K562 (cell line): Measurements from ENCODE around the gene DDR2. TPM values are rescaled to one million over a fixed set of nuclear protein-coding genes. Genes with fewer than 3 reads are reported as not detected.

ENCODE experiments used
- ATAC-seq: fragments of 200-7000 bp; cut with Tn5 transposase; 3 replicates; pipeline ENCODE4 v1.9.1; 2020; ENCODE audit warnings: moderate library complexity
- BruUV-seq: library from RNA; stranded (reverse); fragments of 400-500 nt; replicated peaks from 2 replicates; lab custom pipeline; 2021; lab: Mats Ljungman, UMichigan
- CTCF ChIA-PET: fragments of 300-600 bp; formaldehyde crosslinking; extraction: SDS; loops from one replicate; lab custom pipeline; 2021; ENCODE audit warnings: low intra/inter-chr PET ratio; lab: Yijun Ruan, JAX
- POLR2A ChIA-PET: fragments of 300-600, 350-650 bp; sonication (Branson Sonifier 250); formaldehyde crosslinking; extraction: SDS; loops from one replicate; lab custom pipeline; 2021; ENCODE audit warnings: antibody characterized with exemption, inconsistent platforms; lab: Yijun Ruan, JAX
- DNase-seq, 4 experiments: peaks; one replicate each; pipeline versions ENCODE4 v3.0.0 to v3.0.0-alpha.2; 2011 to 2018; ENCODE audit warnings: low spot score in 3 of 4, mixed read lengths in 3 of 4; ENCODE audit errors: extremely low read depth in 1 of 4
- FAIRE-seq: peaks from 2 replicates; lab custom pipeline; 2011; peaks lifted over from hg19 to GRCh38; lab: Jason Lieb, UNC
- H2AFZ ChIP-seq: 2 replicates; pipeline ENCODE4 v1.6.0; 2011; ENCODE audit warnings: low read depth, low read length, control low read depth, inconsistent platforms
- H3K27ac ChIP-seq: fragments of 200-600 bp; 3 replicates; pipeline ENCODE4 v1.8.0; 2011; ENCODE audit warnings: low read depth, mild to moderate bottlenecking, control low read depth, inconsistent platforms, low read length, moderate library complexity, mixed read lengths; ENCODE audit errors: extremely low read depth
- H3K27me3 ChIP-seq, 2 experiments: fragments of 300-600 bp in 1 of 2; 2 replicates in 1 of 2; 3 replicates in 1 of 2; pipeline versions ENCODE4 v1.6.0 to v1.8.0; 2011; ENCODE audit warnings: inconsistent platforms in 2 of 2, low read length in 2 of 2, mild to moderate bottlenecking in 1 of 2, mixed read lengths in 1 of 2, moderate library complexity in 1 of 2; ENCODE audit not compliant: control insufficient read depth in 2 of 2, insufficient read depth in 2 of 2
- H3K36me3 ChIP-seq: fragments of 300-600 bp; 3 replicates; pipeline ENCODE4 v1.8.0; 2011; ENCODE audit warnings: mild to moderate bottlenecking, low read length, inconsistent platforms; ENCODE audit not compliant: control insufficient read depth, insufficient read depth
- H3K4me1 ChIP-seq, 2 experiments: fragments of 200-600 bp in 1 of 2; replicated peaks in 1 of 2; 2 replicates in 1 of 2; 3 replicates in 1 of 2; pipeline versions ENCODE4 v1.5.1 to v1.8.0; 2011; ENCODE audit warnings: inconsistent platforms in 2 of 2, low read length in 2 of 2, mild to moderate bottlenecking in 1 of 2, mixed read lengths in 1 of 2, moderate library complexity in 1 of 2; ENCODE audit not compliant: control insufficient read depth in 2 of 2, insufficient read depth in 2 of 2
- H3K4me2 ChIP-seq: 2 replicates; pipeline ENCODE4 v1.6.1; 2011; ENCODE audit warnings: low read length, control low read depth, inconsistent platforms, mixed read lengths; ENCODE audit not compliant: insufficient read depth
- H3K4me3 ChIP-seq: fragments of 200-600 bp; sonication (generic), shearing (Covaris generic); 2 replicates; pipeline ENCODE4 v1.5.1; 2016; ENCODE audit warnings: control low read depth, inconsistent platforms
- H3K79me2 ChIP-seq: fragments of 200-600 bp; 3 replicates; pipeline ENCODE4 v1.8.0; 2011; ENCODE audit warnings: low read length, inconsistent platforms; ENCODE audit not compliant: control insufficient read depth, insufficient read depth
- H3K9ac ChIP-seq, 2 experiments: 2 replicates each; pipeline versions ENCODE4 v1.6.0 to v1.6.1; 2011; ENCODE audit warnings: low read depth in 2 of 2, low read length in 2 of 2, control low read depth in 1 of 2, inconsistent platforms in 1 of 2, mild to moderate bottlenecking in 1 of 2, mixed read lengths in 1 of 2; ENCODE audit not compliant: insufficient read depth in 1 of 2
- H3K9me1 ChIP-seq: one replicate; pipeline ENCODE4 v1.6.0; 2011; ENCODE audit warnings: inconsistent platforms, mild to moderate bottlenecking, low read length, moderate library complexity; ENCODE audit not compliant: control insufficient read depth, insufficient read depth
- H3K9me3 ChIP-seq: replicated peaks from 2 replicates; pipeline ENCODE4 v1.5.1; 2011; ENCODE audit warnings: low read depth, low read length, inconsistent platforms; ENCODE audit not compliant: control insufficient read depth, insufficient read depth
- H4K20me1 ChIP-seq: replicated peaks from 2 replicates; pipeline ENCODE4 v1.6.1; 2011; ENCODE audit warnings: low read length, inconsistent platforms, mixed read lengths; ENCODE audit not compliant: control insufficient read depth, insufficient read depth
- CEBPG ChIP-seq, 3 experiments: fragments of 200-800 bp in 1 of 3; sonication (Bioruptor generic) in 1 of 3; sonication (generic) in 1 of 3; formaldehyde crosslinking in 1 of 3; IDR thresholded peaks in 2 of 3; conservative IDR thresholded peaks in 1 of 3; 2 replicates each; pipeline versions ENCODE4 v1.6.1 to v1.8.0; 2016 to 2022; ENCODE audit warnings: missing compliant biosample characterization in 2 of 3, missing genetic modification characterization in 2 of 3, mild to moderate bottlenecking in 1 of 3, missing genetic modification reagents in 1 of 3
- ELK1 ChIP-seq: sonication (generic); formaldehyde crosslinking; IDR thresholded peaks from 2 replicates; pipeline ENCODE4 v1.8.1; 2022; ENCODE audit warnings: missing genetic modification reagents
- ETS2 ChIP-seq: IDR thresholded peaks from 2 replicates; pipeline ENCODE4 v1.6.1; 2016; ENCODE audit warnings: borderline replicate concordance, missing genetic modification characterization, mild to moderate bottlenecking, moderate library complexity, missing compliant biosample characterization; ENCODE audit not compliant: poor library complexity, severe bottlenecking
- HLTF ChIP-seq: fragments of 450-650 bp; IDR thresholded peaks from 2 replicates; pipeline ENCODE4 v1.6.1; 2016
- IFI16 ChIP-seq: fragments of 250-450 bp; sonication (Bioruptor Pico); IDR thresholded peaks from 2 replicates; pipeline ENCODE4 v2.1.2; 2022; ENCODE audit warnings: mild to moderate bottlenecking, inconsistent platforms
- ILK ChIP-seq: fragments of 450-650 bp; IDR thresholded peaks from 2 replicates; pipeline ENCODE4 v1.6.1; 2016; ENCODE audit warnings: missing genetic modification characterization, low read depth, mild to moderate bottlenecking, missing compliant biosample characterization, moderate library complexity, borderline replicate concordance
- KAT2B ChIP-seq: IDR thresholded peaks from one replicate; pipeline ENCODE4 v1.6.1; 2012; ENCODE audit warnings: low read depth, mild to moderate bottlenecking, control low read depth, inconsistent platforms, low read length, moderate library complexity
- KLF13 ChIP-seq: fragments of 450-650 bp; IDR thresholded peaks from 2 replicates; pipeline ENCODE4 v1.6.1; 2016; ENCODE audit warnings: missing genetic modification characterization, low read depth, mild to moderate bottlenecking, missing compliant biosample characterization, moderate library complexity, borderline replicate concordance
- PHB ChIP-seq: fragments of 250-450 bp; sonication (Bioruptor Pico); IDR thresholded peaks from 2 replicates; pipeline ENCODE4 v1.5.0; 2021
- PRDM10 ChIP-seq: fragments of 450-650 bp; IDR thresholded peaks from 2 replicates; pipeline ENCODE4 v1.6.1; 2018; ENCODE audit not compliant: partially characterized antibody
- ZBTB8A ChIP-seq: fragments of 450-650 bp; IDR thresholded peaks from 2 replicates; pipeline ENCODE4 v1.6.1; 2018; ENCODE audit warnings: mild to moderate bottlenecking, moderate library complexity; ENCODE audit not compliant: partially characterized antibody
- ZFP36 ChIP-seq: fragments of 150-350 bp; IDR thresholded peaks from 2 replicates; pipeline ENCODE4 v1.6.1; 2018; ENCODE audit warnings: low read length, low read depth; ENCODE audit not compliant: partially characterized antibody
- ZHX1 ChIP-seq: fragments of 150-350 bp; conservative IDR thresholded peaks from 2 replicates; pipeline ENCODE4 v1.6.1; 2014; ENCODE audit warnings: low read length
- ZNF23 ChIP-seq: fragments of 250-450 bp; sonication (Bioruptor Pico); IDR thresholded peaks from 2 replicates; pipeline ENCODE4 v1.4.0; 2020; ENCODE audit warnings: mild to moderate bottlenecking
- ZNF551 ChIP-seq: fragments of 250-450 bp; sonication (Bioruptor Pico); IDR thresholded peaks from 2 replicates; pipeline ENCODE4 v1.5.0; 2021; ENCODE audit warnings: mild to moderate bottlenecking, moderate library complexity
- WGBS: fragments of 100-300 bp; shearing (Covaris generic); methylation state at CpG from one replicate; pipeline ENCODE4 v1.1.6; 2016; ENCODE audit warnings: low coverage, mixed read lengths; ENCODE audit not compliant: insufficient coverage; ENCODE audit errors: missing lambda C conversion rate; 5-methylcytosine and 5-hydroxymethylcytosine counted together
- in situ Hi-C: fragments of 300-500 bp; cut with MboI; formaldehyde crosslinking; loops from 4 replicates; pipeline ENCODE4 v1.15.0; 2018; ENCODE audit warnings: inconsistent platforms, mixed read lengths
- intact Hi-C: fragments of 100-400 bp; cut with micrococcal nuclease; formaldehyde crosslinking; loops from 2 replicates; pipeline ENCODE4 v1.14.2; 2022
- polyA plus RNA-seq, 8 experiments: library from polyadenylated mRNA; depleted of rRNA in 4 of 8; stranded (reverse) in 5 of 8; unstranded in 3 of 8; fragments of >200 nt; fragmentation: Nextera tagmentation in 2 of 8; fragmentation: Illumina TruSeq in 1 of 8; extraction: Ambion mirVana in 2 of 8; extraction: Trizol in 1 of 8; gene quantifications; 2 replicates each; pipeline versions ENCODE4 v1.2.1 to v1.2.3, GENCODE V29; 2011 to 2014; ENCODE audit warnings: inconsistent platforms in 1 of 8, missing spikeins in 1 of 8
- total RNA-seq, 7 experiments: library from RNA; depleted of rRNA in 6 of 7; stranded (reverse); fragments of >200 nt in 6 of 7; fragmentation: Illumina TruSeq in 2 of 7; extraction: Trizol in 2 of 7; gene quantifications; 2 replicates each; pipeline versions ENCODE4 v1.2.1 to v1.2.3, GENCODE V29; 2011 to 2021; ENCODE audit warnings: low replicate concordance in 1 of 7

DDR2 gene
- total and polyA plus RNA-seq, 9 of the 15 experiments (the other 6 are each of a cell fraction or from before 2014, with no cell fraction given) = 0.36 to 2.0 (median 1.1) TPM

GRCh38 chr1:162609306-162609705 is 23.0 kb upstream of the DDR2 start:
- H3K9ac ChIP-seq = no peak overlapping the region
- no peak for DNase-seq
- H3K27ac ChIP-seq = no peak overlapping the region
- WGBS = 91% methylated on average over 2 of the region's 2 CpGs
- no peaks in the 10 kb centered on the region for H3K79me2 ChIP-seq
- POLR2A ChIA-PET = no interaction called here
- no peak overlapping the region for H3K4me3 ChIP-seq
- no peaks in the 10 kb centered on the region for H4K20me1 ChIP-seq
- in situ Hi-C loops (no loop called here), intact Hi-C loops (loop anchor here (5.0 kb wide), 1 partner anchor 557 kb away; no protein-coding TSS in a partner anchor)
- ATAC-seq = no peak
- CTCF ChIA-PET = interaction anchor here (0.6 kb wide), 1 partner anchor 46 kb away, joined by 3 read pairs; no protein-coding TSS in a partner anchor
- H2AFZ ChIP-seq = no peak overlapping the region
- FAIRE-seq = no peak
- H3K9me1 ChIP-seq = no peaks in the 10 kb centered on the region
- no peaks in the 10 kb centered on the region for H3K27me3 ChIP-seq
- no peak overlapping the region for H3K4me2 ChIP-seq
- no TSS peak for BruUV-seq
- H3K36me3 ChIP-seq = peaks cover 13% of the 10 kb centered on the region; the same call in 2 of the 3 replicates
- no peaks in the 10 kb centered on the region for H3K4me1 ChIP-seq
- no peaks in the 10 kb centered on the region for H3K9me3 ChIP-seq
- no peak for TF ChIP-seq IFI16
- no peak for TF ChIP-seq ZBTB8A
- no peak for TF ChIP-seq PRDM10
- no peak for TF ChIP-seq ZNF551 (CRISPR knock-in tag)
- no peak for TF ChIP-seq ZNF23 (CRISPR knock-in tag)
- no peak for TF ChIP-seq ETS2
- TF ChIP-seq KLF13 = no peak
- no peak for TF ChIP-seq ELK1 (CRISPR knock-in tag)
- TF ChIP-seq PHB (CRISPR knock-in tag) = no peak
- no peak for TF ChIP-seq KAT2B
- TF ChIP-seq ZHX1 = no peak
- no peak for TF ChIP-seq HLTF
- TF ChIP-seq ZFP36 = no peak
- TF ChIP-seq CEBPG (CRISPR knock-in tag; IDR thresholded peaks at IDR 0.05) = no peak
- no peak for TF ChIP-seq CEBPG (tag; conservative IDR thresholded peaks at IDR 0.05 in 1 of 2, IDR thresholded peaks at IDR 0.05 in 1 of 2)
- no peak for TF ChIP-seq ILK (tag)
